Measurements from ENCODE around the gene SMYD5.

Gene SMYD5

DNA sequence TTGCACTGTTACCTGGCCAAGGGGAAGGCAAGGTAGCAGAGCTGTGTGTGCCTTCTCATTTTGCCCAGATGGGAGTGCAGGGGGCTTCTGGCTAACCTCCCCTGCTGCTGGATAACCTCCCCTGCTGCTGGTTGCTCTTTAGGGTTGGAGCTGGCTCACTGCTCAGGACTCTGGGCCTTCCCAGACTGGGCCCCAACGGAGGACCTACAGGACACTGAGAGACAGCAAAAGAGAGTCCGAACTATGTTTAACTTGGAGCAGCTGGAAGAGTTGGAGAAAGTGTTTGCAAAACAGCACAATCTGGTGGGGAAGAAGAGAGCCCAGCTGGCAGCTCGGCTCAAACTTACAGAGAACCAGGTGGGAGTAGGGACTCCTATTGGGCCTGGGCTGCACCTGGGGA lies 5.8 kb upstream of the SMYD5 start:
- DNase-seq, result no peak

DNA sequence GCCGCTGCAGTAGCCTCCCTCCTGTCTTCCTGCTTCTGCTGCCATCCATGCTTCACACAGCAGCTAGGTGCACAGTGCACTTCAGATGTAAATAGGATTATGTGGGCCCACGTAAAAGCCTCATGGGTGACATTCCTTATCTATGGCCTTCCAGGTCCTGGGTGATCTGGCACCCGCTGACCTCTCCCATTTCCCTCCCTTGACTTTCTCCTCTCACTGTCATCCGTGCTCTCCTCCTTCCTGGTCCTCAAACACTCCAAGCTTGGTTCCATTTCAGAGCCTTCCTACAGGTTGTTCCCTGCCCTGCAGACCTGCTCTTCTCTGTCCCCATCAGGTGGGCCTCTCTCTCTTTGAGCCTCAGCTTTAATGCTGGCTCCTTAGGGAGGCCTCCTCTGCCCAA lies 4.0 kb upstream of the SMYD5 start:
- no peak for DNase-seq

DNA sequence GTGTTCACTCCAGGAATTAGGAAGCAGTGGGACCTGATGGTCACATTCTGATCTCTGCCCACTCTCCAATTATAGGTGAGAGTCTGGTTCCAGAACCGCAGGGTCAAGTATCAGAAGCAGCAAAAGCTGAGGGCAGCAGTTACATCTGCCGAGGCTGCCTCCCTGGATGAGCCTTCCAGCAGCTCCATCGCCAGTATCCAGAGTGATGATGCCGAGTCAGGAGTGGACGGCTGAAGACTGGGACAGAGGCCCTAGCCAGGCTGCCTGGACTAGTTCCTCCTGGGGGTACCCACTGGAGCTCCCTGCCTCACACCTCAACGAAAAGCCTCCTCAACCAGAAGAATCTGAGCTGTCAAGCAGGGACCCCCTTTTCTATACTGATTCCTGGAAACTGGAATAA lies 3.3 kb upstream of the SMYD5 start:
- no peak for DNase-seq

DNA sequence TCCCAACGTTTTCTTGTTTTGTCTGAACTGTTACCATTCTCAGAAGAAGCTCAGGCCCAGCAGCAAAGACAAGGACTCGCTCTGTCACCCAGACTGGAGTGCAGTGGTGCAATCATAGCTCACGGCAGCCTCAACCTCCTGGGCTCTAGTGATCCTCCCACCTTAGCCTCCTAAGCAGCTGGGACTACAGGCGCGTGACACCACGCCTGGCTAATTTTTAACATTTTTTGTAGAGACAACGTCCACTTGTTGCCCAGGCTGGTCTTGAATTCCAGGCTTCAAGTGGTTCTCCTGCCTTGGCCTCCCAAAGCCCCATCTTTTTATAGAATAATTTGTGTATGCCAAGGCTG lies 2.0 kb upstream of the SMYD5 start:
- no peak for DNase-seq

DNA sequence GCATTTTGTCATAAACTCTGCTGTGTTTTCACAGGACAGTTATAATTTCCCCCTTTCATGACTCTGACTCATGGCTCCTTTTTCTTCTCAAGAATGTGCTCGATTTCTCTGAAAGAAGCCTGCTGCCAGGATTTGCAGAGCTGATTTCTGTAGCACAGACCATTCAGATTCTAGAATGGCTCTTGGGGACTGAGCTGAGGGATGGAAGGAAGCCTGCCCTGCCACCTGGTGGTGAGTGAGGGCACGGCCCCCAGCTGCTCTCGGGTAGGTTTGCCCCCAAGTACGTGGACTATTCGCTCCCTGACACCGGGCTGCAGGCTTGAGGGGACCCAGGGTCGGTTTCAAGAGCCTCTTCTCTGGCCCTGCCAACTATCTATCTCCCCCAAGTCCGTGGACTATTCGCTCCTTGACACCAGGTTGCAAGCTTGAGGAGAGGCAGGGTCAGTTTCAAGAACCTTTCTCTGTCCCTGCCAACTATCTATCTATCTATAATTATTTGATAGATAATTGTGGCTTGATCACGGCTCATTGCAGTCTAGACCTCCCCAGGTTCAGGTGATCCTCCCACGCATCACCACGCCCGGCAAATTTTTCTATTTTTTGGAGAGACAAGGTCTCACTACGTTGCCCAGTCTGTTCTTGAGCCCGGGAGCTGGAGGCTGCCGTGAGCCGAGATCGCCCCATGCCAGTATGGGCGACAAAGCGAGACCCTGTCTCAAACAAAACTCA lies 1.4 kb upstream of the SMYD5 start:
- DNase-seq, result peak; percentile 73

DNA sequence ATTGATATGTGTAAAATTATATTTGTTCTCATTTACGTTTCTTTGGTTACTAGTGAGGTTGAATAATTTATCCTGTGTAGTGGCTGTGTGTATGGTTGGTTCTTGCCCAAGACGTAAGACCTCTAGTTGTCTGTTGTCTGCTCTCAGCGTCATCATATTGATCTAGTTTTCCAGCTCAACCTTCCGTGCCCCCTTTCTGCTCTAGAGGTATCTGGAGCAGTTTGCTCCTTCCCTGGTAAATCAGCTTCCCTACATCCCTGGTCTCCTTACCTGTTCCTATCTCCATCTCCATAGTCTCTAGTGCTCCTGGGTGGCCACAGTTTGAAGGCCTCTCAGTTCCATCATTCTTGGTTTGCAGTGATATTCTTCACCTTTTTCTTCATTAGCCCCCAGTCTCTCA lies 1.2 kb downstream of the SMYD5 start:
- DNase-seq, result no peak

DNA sequence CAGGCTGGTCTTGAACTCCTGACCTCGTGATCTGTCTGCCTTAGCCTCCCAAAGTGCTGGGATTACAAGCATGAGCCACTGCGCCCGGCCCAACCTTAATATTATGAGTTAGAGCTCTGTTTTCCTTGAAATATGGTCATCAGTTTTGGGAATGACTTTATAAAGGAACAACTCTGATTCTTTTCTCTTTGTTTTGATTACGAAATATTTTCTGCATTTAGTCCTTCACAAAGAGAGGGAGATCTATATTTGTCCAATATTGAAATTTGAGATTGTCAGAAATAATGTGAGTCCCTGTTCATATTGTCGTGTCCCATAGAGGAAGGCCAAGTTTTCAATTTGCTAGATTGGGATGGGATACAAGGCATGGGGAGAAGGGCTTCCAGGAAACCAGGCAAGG lies 3.1 kb downstream of the SMYD5 start:
- no peak for DNase-seq

DNA sequence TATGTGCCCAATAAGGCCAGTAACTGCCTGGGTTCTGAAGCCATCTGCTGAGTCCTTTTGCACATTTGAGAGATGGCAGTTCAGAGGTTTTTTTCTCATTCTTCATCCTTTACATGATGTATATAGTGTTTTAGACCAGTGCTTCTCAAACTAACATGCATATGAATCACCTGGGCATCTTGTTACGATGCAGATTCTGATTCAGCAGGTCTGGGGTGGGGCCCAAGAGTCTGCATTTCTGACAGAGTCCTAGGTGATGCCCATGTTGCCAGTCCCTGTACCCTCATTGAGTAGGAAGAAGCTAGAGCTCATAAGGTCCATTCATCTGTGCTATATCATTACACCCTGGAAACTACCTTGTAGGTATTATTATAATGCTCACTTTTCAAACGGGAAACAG lies 3.8 kb downstream of the SMYD5 start:
- no peak for DNase-seq

DNA sequence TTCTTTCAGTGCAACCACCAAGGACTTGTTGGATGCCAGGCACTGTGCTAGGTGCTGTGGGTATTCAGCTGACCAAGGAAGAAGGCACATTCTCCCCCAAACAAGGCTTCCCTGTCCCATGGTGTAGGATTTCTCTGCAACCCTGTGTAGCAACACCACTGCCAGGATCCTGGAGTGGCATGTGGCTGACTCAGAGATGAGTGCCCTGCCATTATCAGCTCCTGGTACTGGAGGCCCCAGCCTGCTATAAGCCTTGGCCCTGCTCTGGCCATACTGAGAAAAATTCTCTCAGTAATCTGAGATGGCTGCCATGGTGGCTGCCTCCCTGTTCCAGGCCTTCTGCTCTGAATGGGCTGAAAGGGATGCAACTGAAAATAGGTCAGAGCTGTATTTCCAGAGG lies 4.3 kb downstream of the SMYD5 start:
- DNase-seq, result no peak

DNA sequence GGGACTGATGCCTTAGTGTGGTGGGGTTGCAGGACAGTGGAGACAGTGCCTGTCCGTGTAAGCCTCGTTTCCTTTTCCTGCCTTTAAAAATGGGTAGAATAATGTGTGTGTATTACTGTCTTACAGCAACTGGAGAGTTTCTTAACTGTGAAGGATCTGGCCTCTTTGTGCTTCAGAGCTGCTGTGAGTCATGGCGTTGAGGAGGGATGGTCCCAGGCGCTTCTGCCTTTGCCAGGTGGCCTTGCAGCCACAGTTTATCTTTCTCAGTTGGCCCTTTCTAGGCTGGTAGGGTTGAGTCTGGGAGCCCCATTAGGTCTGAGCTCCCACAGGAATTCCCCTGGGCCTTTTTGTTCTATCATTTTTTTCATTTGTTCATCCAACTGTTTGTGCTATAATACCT lies 9.8 kb downstream of the SMYD5 start:
- no peak for DNase-seq

DNA sequence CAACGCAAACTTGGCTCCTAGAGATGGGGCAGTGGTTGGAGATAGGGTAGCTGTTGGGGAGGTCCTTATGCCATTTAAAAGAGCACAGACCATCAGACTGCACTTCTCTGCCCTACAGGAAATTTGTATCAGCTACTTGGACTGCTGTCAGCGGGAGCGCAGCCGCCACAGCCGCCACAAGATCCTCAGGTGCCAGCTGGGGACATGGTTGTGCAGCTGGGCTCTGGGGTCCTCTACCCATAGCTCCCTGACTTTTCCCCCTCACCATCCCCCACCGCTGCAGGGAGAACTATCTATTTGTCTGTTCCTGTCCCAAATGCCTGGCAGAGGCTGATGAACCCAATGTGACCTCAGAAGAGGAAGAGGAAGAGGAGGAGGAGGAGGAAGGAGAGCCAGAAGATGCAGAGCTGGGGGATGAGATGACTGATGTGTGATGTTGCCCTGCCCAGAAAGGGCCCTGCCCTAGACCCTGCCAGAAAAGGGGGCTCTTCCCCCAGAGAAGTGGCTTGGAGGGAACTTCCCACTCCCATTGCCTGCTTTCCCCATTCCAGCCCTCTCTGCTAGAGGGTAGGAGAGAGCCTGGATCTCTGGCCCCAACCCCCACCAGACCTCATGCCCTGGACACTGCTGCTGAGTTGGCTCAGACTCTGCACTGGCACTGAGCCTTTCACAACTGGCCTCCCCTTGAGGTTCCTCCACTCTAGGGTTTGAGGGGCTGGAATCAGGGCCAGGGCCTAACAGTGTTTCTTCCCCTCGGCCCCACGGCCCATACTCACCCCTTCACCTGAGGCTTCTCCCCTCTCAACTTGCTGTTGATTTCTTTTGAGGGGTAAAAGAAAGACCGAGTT lies 11.7 kb downstream of the SMYD5 start:
- DNase-seq, result no peak

DNA sequence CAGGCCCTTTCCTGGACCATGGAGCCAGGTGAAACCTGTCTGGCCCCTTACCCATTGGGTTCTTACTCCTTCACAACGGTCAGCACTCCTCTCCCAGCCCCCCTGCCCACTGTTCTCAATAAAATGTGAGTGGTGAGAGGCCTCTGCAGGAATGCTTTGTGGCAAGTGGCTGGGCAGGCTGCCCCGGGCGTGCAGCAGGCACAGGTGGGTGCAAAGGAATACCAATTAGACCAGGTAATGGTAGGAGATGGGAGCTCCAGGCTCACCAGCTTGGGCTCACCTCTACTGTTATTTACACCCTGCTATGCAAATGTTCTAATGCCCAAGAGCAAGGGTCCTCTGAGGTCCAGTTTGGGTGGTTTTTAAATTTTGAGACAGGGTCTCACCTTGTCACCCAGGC lies 13.0 kb downstream of the SMYD5 start:
- no peak for DNase-seq

DNA sequence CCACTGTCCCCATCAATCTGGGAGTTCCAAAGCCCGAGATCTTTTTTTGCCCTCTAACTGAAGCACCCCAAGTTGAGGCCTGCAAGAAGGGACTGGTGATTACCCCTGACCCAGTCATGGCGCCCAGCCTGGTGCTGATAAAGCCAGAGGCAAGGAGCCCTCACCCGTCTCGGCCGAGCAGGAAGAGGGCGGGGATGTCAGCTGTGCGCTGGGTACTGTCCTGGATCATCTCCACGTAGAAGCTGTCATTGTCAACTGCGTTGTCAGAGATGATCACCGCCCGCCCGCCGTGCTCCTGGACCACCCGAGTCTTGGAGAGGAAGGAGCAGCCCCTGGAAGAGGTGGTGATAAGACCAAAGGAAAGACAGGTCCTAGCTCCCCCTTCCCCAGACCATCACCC lies 14.6 kb downstream of the SMYD5 start:
- DNase-seq, result no peak

DNA sequence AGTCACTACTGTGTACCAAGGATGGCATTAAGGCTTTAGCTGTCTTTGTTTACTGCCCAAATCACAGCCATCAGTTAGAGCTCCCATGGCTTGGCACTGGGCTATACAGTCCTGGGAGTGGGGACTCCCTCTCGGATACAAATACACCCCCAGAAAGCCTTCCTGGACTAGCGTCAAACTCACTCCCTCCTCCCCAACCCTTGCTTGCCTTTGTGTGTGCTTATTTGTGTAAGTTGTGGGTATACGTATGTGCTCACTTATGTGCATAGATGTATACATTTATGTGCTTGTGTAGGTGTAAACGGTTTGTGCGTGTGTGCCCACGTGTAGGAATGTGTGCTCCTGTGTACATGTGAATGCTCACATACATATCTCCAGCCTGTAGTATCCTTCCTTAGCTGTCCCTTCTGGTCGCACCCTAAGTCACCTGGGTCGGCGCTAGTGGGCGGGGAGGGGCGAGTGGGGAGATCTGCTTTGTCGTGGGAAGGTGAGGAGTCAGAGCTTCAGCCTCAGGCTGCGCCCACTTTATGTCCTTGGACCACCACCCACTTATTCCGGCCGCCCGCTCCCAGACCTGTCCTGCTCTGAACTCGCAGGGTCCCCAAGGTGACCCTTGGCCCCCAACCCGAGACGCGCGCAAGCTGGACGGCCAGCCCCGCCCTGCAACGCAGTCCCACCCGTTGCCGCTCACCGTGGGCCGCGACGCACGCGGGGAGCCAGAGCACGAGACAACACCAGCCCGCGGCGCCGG lies 18.5 kb downstream of the SMYD5 start:
- DNase-seq, result peak; percentile 26

DNA sequence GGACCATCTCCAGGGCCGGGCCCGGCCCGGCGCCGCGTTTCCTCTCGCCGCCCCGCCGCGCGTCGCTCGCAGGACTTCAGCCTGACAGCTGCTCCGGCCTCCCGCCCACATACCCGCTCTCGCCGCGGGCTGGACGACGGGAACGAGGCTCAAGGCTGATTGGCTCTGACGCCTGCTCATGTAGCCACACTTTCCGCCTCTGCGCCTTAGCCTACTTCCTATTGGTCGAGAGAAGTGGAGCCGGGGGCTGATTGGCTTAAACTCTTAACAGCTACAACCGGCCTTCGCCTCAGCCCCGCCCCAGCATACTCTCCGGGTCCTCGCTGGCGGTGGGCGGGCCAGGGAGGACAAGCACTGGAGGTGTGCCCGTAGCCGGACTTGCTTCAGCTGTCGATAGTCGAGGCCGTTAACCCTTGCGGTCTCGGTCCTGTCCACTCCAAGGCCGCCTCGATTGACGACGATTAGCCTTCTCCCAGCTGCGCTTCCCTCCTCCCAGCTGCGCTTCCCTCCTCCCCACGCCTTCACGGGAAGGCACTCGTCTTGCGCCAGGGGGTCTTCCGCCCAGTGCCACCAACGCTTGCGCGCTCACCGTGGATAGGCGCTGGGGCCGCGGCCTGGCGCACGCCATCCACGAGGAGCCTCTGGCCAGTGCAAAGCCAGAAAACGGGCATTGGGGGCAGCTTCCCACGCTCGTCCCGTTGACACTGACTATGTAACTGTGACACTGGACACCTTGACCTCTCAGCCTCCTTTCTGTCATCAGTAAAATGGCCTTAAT lies 19.3 kb downstream of the SMYD5 start, which contains the start of gene PRADC1:
TSS of gene PRADC1 (minus strand) at position 86 of the 778 bp plus-strand sequence. CDS start at position 7, 79 bp downstream.
- DNase-seq, result peak; percentile 94

DNA sequence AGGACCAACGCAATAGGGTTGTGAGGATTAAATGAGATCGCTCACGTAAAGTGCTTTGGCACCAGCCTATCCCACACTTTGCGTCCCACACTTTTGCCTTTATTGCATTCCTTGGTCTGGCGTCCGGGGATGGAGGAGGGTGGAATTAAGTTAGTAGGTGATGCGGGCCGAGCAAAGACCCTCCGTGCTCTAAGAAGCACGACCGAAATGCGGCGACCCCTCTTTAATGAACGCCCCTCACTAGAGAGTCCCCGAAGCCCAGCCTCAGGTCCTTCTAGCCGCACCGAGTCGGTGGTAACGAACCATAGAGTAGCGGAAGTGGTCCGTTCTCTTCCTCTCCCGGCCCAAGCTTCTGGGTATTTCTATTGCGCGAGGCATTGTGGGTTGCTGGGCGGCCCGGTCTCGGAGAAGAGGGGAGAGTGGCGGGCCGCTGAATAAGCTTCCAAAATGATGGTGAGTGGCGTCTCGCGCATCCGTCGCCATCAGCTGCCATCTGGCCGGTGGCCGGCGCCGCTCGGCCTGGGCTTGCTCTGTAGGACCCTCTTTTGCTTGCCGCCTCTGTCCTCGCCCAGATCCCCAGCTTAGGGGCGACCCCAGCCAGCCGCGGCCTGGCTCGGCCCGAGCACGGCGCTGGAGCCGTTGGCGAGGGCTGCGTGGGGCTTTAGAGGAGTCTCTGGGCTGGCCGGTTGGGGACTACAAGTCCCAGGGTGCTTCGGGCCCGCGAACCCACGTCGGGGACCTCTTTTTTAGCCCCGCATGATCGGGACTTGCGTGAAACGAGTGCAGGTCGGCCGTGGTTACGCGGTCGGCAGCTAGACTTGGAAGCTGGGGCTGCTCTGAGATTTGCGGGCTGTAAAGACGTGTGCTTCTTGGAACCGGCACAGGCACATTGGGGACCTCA lies 20.1 kb downstream of the SMYD5 start, which contains the start of gene CCT7:
TSS of gene CCT7 (plus strand) at position 377 of the 901 bp plus-strand sequence. CDS start at position 448, 71 bp downstream.
- peak; percentile 84 for DNase-seq

DNA sequence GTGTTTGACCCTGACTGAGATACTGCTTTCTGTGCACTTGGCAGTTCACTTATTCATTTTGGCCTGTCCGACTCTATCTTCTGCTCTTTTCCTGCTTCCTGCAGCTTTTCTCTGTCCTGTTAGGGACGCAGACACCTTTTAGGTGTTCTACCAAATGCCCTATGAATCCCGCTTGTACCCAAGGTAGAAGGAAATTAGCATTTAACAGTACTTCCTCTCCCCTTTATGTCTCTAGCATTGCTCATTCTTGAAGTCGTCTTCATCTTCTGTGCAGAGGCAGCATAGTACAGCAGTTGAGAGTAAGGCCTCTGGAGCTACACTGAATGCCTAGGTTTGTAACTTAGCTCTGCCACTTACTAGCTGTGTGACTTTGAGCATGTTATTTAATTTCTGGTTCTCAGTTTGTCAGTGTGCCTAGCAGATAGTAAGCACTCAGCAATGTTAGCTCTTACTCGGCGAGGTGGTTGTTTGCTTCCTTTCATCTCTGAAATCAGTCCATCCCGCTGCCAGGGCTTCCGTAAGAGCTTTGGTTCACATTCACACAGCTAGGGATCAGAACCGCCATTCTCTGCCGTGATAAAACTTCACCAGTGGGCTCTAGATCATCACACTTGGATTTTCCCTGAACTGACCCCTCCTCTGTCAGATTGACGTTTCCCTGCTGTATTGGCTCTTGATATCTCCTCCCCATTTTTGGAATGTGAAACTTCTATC lies 21.4 kb downstream of the SMYD5 start:
- no peak for DNase-seq

DNA sequence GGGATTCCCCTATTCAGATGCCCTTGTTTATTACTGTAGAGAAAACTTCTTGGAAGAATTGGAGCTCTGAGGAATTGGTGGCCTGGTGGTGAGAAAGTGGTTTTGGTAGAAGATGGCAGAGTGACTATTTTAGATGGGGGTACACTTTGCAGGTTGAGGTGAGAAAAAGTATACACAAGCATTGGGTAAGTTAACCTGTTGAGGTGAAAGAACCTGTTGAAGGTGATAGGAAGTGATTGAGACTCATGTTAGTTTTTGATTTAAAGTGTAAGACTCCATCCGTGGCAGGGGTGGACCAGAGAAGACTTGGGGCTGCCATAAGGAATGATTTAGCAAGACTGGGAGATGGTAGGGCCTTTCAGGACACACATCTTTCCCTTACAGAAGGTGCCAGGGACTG lies 23.1 kb downstream of the SMYD5 start:
- no peak for DNase-seq

DNA sequence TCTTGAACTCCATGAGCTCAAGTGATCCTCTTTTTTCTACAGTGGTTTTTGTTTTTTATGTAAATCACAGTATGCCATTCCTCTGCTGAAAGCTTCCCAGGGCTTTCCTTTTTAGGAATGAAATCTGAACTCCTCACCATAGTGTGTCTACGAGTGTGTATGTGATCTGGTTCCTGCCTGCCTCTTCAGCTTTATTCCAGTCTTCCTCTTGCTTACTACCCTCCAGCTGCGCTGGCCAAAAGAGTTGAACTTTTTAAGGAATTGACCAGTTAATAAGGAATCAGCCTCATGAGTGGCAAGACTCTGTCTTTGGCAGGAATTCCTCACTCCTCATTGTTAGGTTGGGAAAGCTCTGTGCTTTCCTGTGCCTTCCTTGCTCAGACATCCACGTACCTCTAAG lies 24.1 kb downstream of the SMYD5 start:
- no peak for DNase-seq

DNA sequence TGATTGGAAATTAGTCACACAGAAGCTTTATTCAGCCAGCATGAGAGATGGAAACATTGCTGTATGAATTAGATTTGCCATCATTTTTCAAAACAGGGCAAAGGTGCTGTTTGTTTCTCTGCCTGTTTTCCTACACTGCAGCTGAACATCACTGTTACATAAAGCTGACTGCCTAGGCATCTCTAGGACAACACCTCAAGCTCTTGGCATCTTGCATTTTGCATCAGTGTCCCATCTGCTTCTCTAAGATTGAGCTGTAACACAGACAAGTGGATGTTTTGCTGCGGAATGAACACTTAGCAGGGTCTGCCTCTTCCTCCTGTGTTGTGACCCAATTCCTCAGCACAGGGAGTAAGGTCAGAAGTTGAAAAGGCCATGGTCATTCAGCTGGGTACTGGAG lies 24.9 kb downstream of the SMYD5 start:
- no peak for DNase-seq

DNA sequence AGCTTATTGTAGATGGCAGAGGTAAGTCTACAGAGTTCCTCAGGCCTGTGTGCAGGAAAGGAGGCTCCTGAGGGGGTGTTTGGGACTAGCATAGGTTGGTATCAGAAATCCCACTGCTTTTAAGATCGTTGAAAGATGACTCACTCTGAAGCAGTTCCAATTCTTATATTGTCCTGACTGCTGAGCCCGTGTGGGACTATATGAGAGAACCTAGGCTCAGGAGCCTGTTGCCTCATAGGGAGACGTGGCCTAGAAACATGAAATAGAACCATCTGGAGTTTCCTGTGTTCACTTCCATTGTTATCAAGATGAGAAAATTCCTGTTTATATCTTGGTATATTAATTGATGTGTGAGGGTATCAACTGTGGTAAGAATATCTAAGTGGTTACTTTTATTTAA lies 25.7 kb downstream of the SMYD5 start:
- no peak for DNase-seq
